H9 (cell line): ENCODE results near the gene FBXL19. TPM values are rescaled to one million over a fixed set of nuclear protein-coding genes. Genes with fewer than 3 reads are reported as not detected.
A peak's percentile ranks its signal among the peaks of the same experiment; 100 is the strongest.

ENCODE experiments used
- DNase-seq: peaks from one replicate; pipeline ENCODE4 v3.0.0-alpha.2; 2017
- H2AFZ ChIP-seq: one replicate; pipeline ENCODE4 v1.6.1; 2013; ENCODE audit warnings: mild to moderate bottlenecking, low read length, control low read depth, moderate library complexity
- H2AK5ac ChIP-seq: 2 replicates; pipeline ENCODE4 v1.6.1; 2013; ENCODE audit warnings: low read length, control low read depth, mixed read lengths; ENCODE audit not compliant: insufficient read length
- H2BK120ac ChIP-seq: one replicate; pipeline ENCODE4 v1.6.1; 2013; ENCODE audit warnings: low read depth, mild to moderate bottlenecking, low read length, control low read depth, inconsistent platforms; ENCODE audit not compliant: poor library complexity, severe bottlenecking
- H2BK12ac ChIP-seq: 2 replicates; pipeline ENCODE4 v1.6.1; 2013; ENCODE audit warnings: low read length, control low read depth, mixed read lengths, low read depth; ENCODE audit not compliant: insufficient read length
- H2BK15ac ChIP-seq: 2 replicates; pipeline ENCODE4 v1.6.1; 2013; ENCODE audit warnings: low read depth, low read length, control low read depth
- H2BK20ac ChIP-seq: one replicate; pipeline ENCODE4 v1.6.1; 2013; ENCODE audit warnings: low read depth, mild to moderate bottlenecking, low read length, control low read depth, inconsistent platforms; ENCODE audit not compliant: poor library complexity, severe bottlenecking
- H2BK5ac ChIP-seq: 2 replicates; pipeline ENCODE4 v1.6.1; 2013; ENCODE audit warnings: low read length, control low read depth, mixed read lengths; ENCODE audit not compliant: insufficient read length
- H3K14ac ChIP-seq: 2 replicates; pipeline ENCODE4 v1.6.1; 2013; ENCODE audit warnings: low read length, control low read depth; ENCODE audit not compliant: insufficient read depth
- H3K18ac ChIP-seq: 2 replicates; pipeline ENCODE4 v1.6.1; 2013; ENCODE audit warnings: low read depth, mild to moderate bottlenecking, mixed read lengths, low read length, control low read depth; ENCODE audit not compliant: insufficient read length
- H3K23ac ChIP-seq: 2 replicates; pipeline ENCODE4 v1.6.1; 2013; ENCODE audit warnings: low read length, control low read depth, mixed read lengths, low read depth; ENCODE audit not compliant: insufficient read length
- H3K23me2 ChIP-seq: 2 replicates; pipeline ENCODE4 v1.6.1; 2013; ENCODE audit warnings: low read depth, mild to moderate bottlenecking, mixed read lengths, low read length, control low read depth; ENCODE audit not compliant: insufficient read length, poor library complexity, severe bottlenecking
- H3K27ac ChIP-seq: 2 replicates; pipeline ENCODE4 v1.5.1; 2013; ENCODE audit warnings: low read length, control low read depth, mixed read lengths, low read depth; ENCODE audit not compliant: insufficient read length
- H3K27me3 ChIP-seq: 2 replicates; pipeline ENCODE4 v1.6.1; 2013; ENCODE audit warnings: low read length, control low read depth, inconsistent platforms; ENCODE audit not compliant: insufficient read depth
- H3K4ac ChIP-seq: 2 replicates; pipeline ENCODE4 v1.6.1; 2013; ENCODE audit warnings: low read depth, mild to moderate bottlenecking, control low read depth, inconsistent platforms, low read length, moderate library complexity
- H3K4me1 ChIP-seq: 2 replicates; pipeline ENCODE4 v1.6.1; 2013; ENCODE audit warnings: low read length, control low read depth, inconsistent platforms; ENCODE audit not compliant: insufficient read depth
- H3K4me2 ChIP-seq: 2 replicates; pipeline ENCODE4 v1.6.1; 2013; ENCODE audit warnings: low read length, control low read depth, mixed read lengths; ENCODE audit not compliant: insufficient read length, insufficient read depth
- H3K56ac ChIP-seq: 2 replicates; pipeline ENCODE4 v1.6.1; 2013; ENCODE audit warnings: low read depth, mild to moderate bottlenecking, mixed read lengths, low read length, control low read depth; ENCODE audit not compliant: insufficient read length
- H3K79me1 ChIP-seq: 2 replicates; pipeline ENCODE4 v1.6.1; 2013; ENCODE audit warnings: low read depth, mild to moderate bottlenecking, moderate library complexity, low read length, control low read depth, inconsistent platforms; ENCODE audit not compliant: insufficient read depth, poor library complexity, severe bottlenecking
- H3K79me2 ChIP-seq: 2 replicates; pipeline ENCODE4 v1.6.1; 2013; ENCODE audit warnings: low read length, control low read depth, inconsistent platforms; ENCODE audit not compliant: insufficient read depth
- H3K9ac ChIP-seq: 2 replicates; pipeline ENCODE4 v1.6.1; 2013; ENCODE audit warnings: low read length, control low read depth, mixed read lengths; ENCODE audit not compliant: insufficient read length; ENCODE audit errors: extremely low read depth
- H3K9me3 ChIP-seq: one replicate; pipeline ENCODE4 v1.6.1; 2013; ENCODE audit warnings: low read depth, low read length, inconsistent platforms; ENCODE audit not compliant: control insufficient read depth
- H3T11ph ChIP-seq: one replicate; pipeline ENCODE4 v1.6.1; 2013; ENCODE audit warnings: mild to moderate bottlenecking, low read length, control low read depth, inconsistent platforms
- H4K20me1 ChIP-seq: one replicate; pipeline ENCODE4 v1.6.1; 2013; ENCODE audit not compliant: control insufficient read depth, insufficient read length, insufficient read depth
- H4K5ac ChIP-seq: 2 replicates; pipeline ENCODE4 v1.6.1; 2013; ENCODE audit warnings: low read depth, mild to moderate bottlenecking, mixed read lengths, low read length, control low read depth; ENCODE audit not compliant: insufficient read length
- H4K8ac ChIP-seq: replicated peaks from 2 replicates; pipeline ENCODE4 v1.6.1; 2013; ENCODE audit warnings: low read length, control low read depth, mixed read lengths, low read depth; ENCODE audit not compliant: insufficient read length
- H4K91ac ChIP-seq: 2 replicates; pipeline ENCODE4 v1.6.1; 2013; ENCODE audit warnings: low read depth, mild to moderate bottlenecking, moderate library complexity, mixed read lengths, low read length, control low read depth; ENCODE audit not compliant: insufficient read length
- H3K27ac Mint-ChIP-seq, 3 experiments: 2 replicates in 2 of 3; 3 replicates in 1 of 3; pipeline ENCODE4 v1.8.0; 2020 to 2021; ENCODE audit warnings: mixed read lengths in 3 of 3, mild to moderate bottlenecking in 1 of 3, moderate library complexity in 1 of 3
- H3K27me3 Mint-ChIP-seq: 2 replicates; pipeline ENCODE4 v1.8.0; 2021; ENCODE audit warnings: low read depth, mild to moderate bottlenecking, moderate library complexity, mixed read lengths
- H3K36me3 Mint-ChIP-seq, 3 experiments: 2 replicates in 2 of 3; 3 replicates in 1 of 3; pipeline ENCODE4 v1.8.0; 2020 to 2021; ENCODE audit warnings: low read depth in 3 of 3, mixed read lengths in 3 of 3; ENCODE audit not compliant: insufficient read depth in 1 of 3
- H3K4me1 Mint-ChIP-seq, 2 experiments: 2 replicates each; pipeline ENCODE4 v1.8.0; 2020; ENCODE audit warnings: mixed read lengths in 2 of 2
- H3K4me3 Mint-ChIP-seq, 2 experiments: 2 replicates in 1 of 2; 3 replicates in 1 of 2; pipeline ENCODE4 v1.8.0; 2020 to 2021; ENCODE audit warnings: mild to moderate bottlenecking in 2 of 2, mixed read lengths in 2 of 2, moderate library complexity in 1 of 2
- H3K9me3 Mint-ChIP-seq, 2 experiments: 2 replicates in 1 of 2; 3 replicates in 1 of 2; pipeline ENCODE4 v1.8.0; 2020; ENCODE audit warnings: mild to moderate bottlenecking in 2 of 2, mixed read lengths in 2 of 2, moderate library complexity in 1 of 2
- CTCF ChIP-seq: fragments of 200-600 bp; sonication (generic); conservative IDR thresholded peaks from 3 replicates; pipeline ENCODE4 v1.8.0; 2021; ENCODE audit warnings: antibody characterized with exemption, mild to moderate bottlenecking
- WGBS: extraction: QIAGEN DNeasy Blood & Tissue Kit; methylation state at CpG from one replicate; pipeline ENCODE4 v1.1.7; 2013; ENCODE audit warnings: missing lambda C conversion rate, low lambda C conversion rate, mixed read lengths; ENCODE audit not compliant: insufficient read length; ENCODE audit errors: extremely low coverage; 5-methylcytosine and 5-hydroxymethylcytosine counted together
- total RNA-seq: library from RNA; stranded (reverse); gene quantifications from 2 replicates; pipeline ENCODE4 v1.2.1, GENCODE V29; 2021

Gene FBXL19
- total RNA-seq, 1 experiment from 2014 or later = 66.8 TPM

- Histone ChIP-seq H3K56ac (no peak overlapping the region), H4K5ac (no peak overlapping the region), H3K9ac (no peak overlapping the region), H3T11ph (no peak overlapping the region), H3K79me1 (no peaks in the 10 kb centered on the region), H3K18ac (no peak overlapping the region), H2BK120ac (no peak overlapping the region), H3K23me2 (no peaks in the 10 kb centered on the region), H3K9me3 (no peaks in the 10 kb centered on the region), H3K27ac (no peak overlapping the region), H3K14ac (no peak overlapping the region), H3K4ac (no peak overlapping the region), H2AK5ac (no peak overlapping the region), H2BK20ac (no peak overlapping the region), H2BK15ac (no peak overlapping the region), H4K20me1 (no peaks in the 10 kb centered on the region), H3K79me2 (no peaks in the 10 kb centered on the region; the same call in 1 of the 2 replicates), H3K4me2 (no peak overlapping the region), H2BK12ac (no peak overlapping the region), H2AFZ (no peak overlapping the region), H3K23ac (no peak overlapping the region), H4K8ac (no peak overlapping the region), H4K91ac (no peak overlapping the region), H2BK5ac (no peak overlapping the region), H3K4me1 (no peaks in the 10 kb centered on the region), H3K27me3 (no peaks in the 10 kb centered on the region)
- peak; percentile 87 for DNase-seq
- no peaks in the 10 kb centered on the region for H3K27me3 Mint-ChIP-seq
- no peak overlapping the region for H3K4me3 Mint-ChIP-seq
- no peaks in the 10 kb centered on the region for H3K9me3 Mint-ChIP-seq
- peak overlapping the region in 2 of 3 experiments; percentile 11 to 91; a peak in 5 of 7 replicates for H3K27ac Mint-ChIP-seq
- TF ChIP-seq CTCF = peak; percentile 80
- H3K4me1 Mint-ChIP-seq = peaks cover 7 to 9% of the 10 kb centered on the region in 2 experiments; a peak in 3 of 4 replicates
- peaks cover 45 to 59% (median 58%) of the 10 kb centered on the region in 3 experiments for H3K36me3 Mint-ChIP-seq
- no CpG with 5 or more reads among the region's 12 CpGs for WGBS
Observed at GRCh38 chr16:30934827-30935557, 11.6 kb downstream of the FBXL19 start.
